Smooth muscle cell (in vitro differentiated cells): ENCODE measurements around the gene DISC1. TPM values are rescaled to one million over a fixed set of nuclear protein-coding genes. Genes with fewer than 3 reads are reported as not detected.

Source experiments
- DNase-seq: peaks from one replicate; lab custom pipeline; 2025; ENCODE audit not compliant: unreplicated experiment; lab: John Stamatoyannopoulos, UW
- H2AFZ ChIP-seq: fragments of 200-600 bp; sonication (generic); 2 replicates; pipeline ENCODE4 v1.6.0; 2016; ENCODE audit warnings: antibody characterized with exemption, low read depth, mild to moderate bottlenecking
- H3F3A ChIP-seq: fragments of 200-600 bp; sonication (generic); 2 replicates; pipeline ENCODE4 v1.6.0; 2017; ENCODE audit warnings: antibody characterized with exemption, low read depth
- H3K27ac ChIP-seq: fragments of 200-600 bp; sonication (generic); 2 replicates; pipeline ENCODE4 v1.5.1; 2016; ENCODE audit warnings: low read depth, mild to moderate bottlenecking
- H3K27me3 ChIP-seq: fragments of 200-600 bp; sonication (generic); 2 replicates; pipeline ENCODE4 v1.6.1; 2016; ENCODE audit warnings: low read depth, mild to moderate bottlenecking
- H3K36me3 ChIP-seq: fragments of 200-600 bp; sonication (generic); 2 replicates; pipeline ENCODE4 v1.5.1; 2016; ENCODE audit warnings: low read depth
- H3K4me1 ChIP-seq: fragments of 200-600 bp; sonication (generic); 2 replicates; pipeline ENCODE4 v1.5.1; 2016; ENCODE audit warnings: low read depth
- H3K4me2 ChIP-seq: fragments of 200-600 bp; sonication (generic); 2 replicates; pipeline ENCODE4 v1.6.0; 2016; ENCODE audit warnings: mild to moderate bottlenecking
- H3K4me3 ChIP-seq: fragments of 200-600 bp; sonication (generic); 2 replicates; pipeline ENCODE4 v1.5.1; 2016; ENCODE audit warnings: mild to moderate bottlenecking
- H3K79me2 ChIP-seq: fragments of 200-600 bp; sonication (generic); 2 replicates; pipeline ENCODE4 v1.6.0; 2016; ENCODE audit warnings: low read depth, mild to moderate bottlenecking
- H3K9ac ChIP-seq: fragments of 200-600 bp; sonication (generic); 2 replicates; pipeline ENCODE4 v1.6.0; 2016; ENCODE audit warnings: low read depth
- H3K9me3 ChIP-seq: fragments of 200-600 bp; sonication (generic); replicated peaks from 2 replicates; pipeline ENCODE4 v1.5.1; 2016; ENCODE audit warnings: low read depth
- H4K20me1 ChIP-seq: fragments of 200-600 bp; sonication (generic); 2 replicates; pipeline ENCODE4 v1.6.0; 2016; ENCODE audit warnings: low read depth
- WGBS: methylation state at CpG from one replicate; pipeline ENCODE4 v1.1.7; 2016; ENCODE audit warnings: low lambda C conversion rate; 5-methylcytosine and 5-hydroxymethylcytosine counted together
- polyA plus RNA-seq: library from polyadenylated mRNA; unstranded; fragments of >200 nt; fragmentation: Nextera tagmentation; extraction: Ambion mirVana; gene quantifications from 2 replicates; pipeline ENCODE4 v1.2.1, GENCODE V29; 2016
- total RNA-seq: library from RNA; depleted of rRNA; stranded (reverse); fragments of >200 nt; gene quantifications from 2 replicates; pipeline ENCODE4 v1.2.3, GENCODE V29; 2014
- TF ChIP-seq, protein P1 (sequence below): fragments of 200-600 bp; sonication (generic); IDR thresholded peaks from 2 replicates; pipeline ENCODE4 v1.5.1; 2017; ENCODE audit warnings: borderline replicate concordance, mild to moderate bottlenecking, antibody characterized with exemption; ENCODE audit not compliant: insufficient read depth, poor library complexity, severe bottlenecking

The DISC1 gene
- total and polyA plus RNA-seq, 2 experiments from 2014 or later, result 0.89 to 4.3 TPM

DNA sequence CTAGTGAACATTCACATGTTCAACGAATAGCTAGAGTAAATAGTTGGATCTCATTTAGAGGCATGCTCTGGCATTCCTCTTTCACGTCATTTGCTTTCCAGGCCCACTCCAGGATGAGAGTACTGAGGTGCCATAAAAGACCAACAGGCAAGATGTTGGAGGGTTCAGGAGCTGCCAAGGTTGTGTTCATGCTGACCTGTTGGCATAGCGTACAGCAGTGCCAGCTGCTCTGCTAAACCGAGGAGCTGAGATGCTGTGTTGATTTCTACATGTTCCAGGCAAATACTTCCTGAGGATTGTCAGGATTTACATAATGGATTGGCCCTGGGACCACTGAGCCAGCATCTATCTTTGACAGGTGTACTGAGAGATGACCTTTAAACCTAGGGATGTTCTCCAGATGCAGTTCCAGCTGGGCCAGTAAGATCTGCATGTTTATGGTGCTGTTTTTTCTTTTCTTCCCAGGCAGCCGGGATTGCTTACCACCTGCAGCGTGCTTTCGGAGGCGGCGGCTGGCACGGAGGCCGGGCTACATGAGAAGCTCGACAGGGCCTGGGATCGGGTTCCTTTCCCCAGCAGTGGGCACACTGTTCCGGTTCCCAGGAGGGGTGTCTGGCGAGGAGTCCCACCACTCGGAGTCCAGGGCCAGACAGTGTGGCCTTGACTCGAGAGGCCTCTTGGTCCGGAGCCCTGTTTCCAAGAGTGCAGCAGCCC is 66.9 kb downstream of the DISC1 start:
- no peaks in the 10 kb centered on the region for H3F3A ChIP-seq
- no peak overlapping the region for H3K27ac ChIP-seq
- H3K4me1 ChIP-seq, result no peaks in the 10 kb centered on the region
- TF ChIP-seq, protein P1, sequence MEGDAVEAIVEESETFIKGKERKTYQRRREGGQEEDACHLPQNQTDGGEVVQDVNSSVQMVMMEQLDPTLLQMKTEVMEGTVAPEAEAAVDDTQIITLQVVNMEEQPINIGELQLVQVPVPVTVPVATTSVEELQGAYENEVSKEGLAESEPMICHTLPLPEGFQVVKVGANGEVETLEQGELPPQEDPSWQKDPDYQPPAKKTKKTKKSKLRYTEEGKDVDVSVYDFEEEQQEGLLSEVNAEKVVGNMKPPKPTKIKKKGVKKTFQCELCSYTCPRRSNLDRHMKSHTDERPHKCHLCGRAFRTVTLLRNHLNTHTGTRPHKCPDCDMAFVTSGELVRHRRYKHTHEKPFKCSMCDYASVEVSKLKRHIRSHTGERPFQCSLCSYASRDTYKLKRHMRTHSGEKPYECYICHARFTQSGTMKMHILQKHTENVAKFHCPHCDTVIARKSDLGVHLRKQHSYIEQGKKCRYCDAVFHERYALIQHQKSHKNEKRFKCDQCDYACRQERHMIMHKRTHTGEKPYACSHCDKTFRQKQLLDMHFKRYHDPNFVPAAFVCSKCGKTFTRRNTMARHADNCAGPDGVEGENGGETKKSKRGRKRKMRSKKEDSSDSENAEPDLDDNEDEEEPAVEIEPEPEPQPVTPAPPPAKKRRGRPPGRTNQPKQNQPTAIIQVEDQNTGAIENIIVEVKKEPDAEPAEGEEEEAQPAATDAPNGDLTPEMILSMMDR, result no peak
- no peak for DNase-seq
- 96% methylated on average over 18 of the region's 18 CpGs for WGBS
- no peak overlapping the region for H3K9ac ChIP-seq
- H3K27me3 ChIP-seq, result no peaks in the 10 kb centered on the region
- no peaks in the 10 kb centered on the region for H3K79me2 ChIP-seq
- H2AFZ ChIP-seq, result no peak overlapping the region
- no peaks in the 10 kb centered on the region for H3K9me3 ChIP-seq
- H3K4me2 ChIP-seq, result no peak overlapping the region
- no peaks in the 10 kb centered on the region for H3K36me3 ChIP-seq
- no peaks in the 10 kb centered on the region for H4K20me1 ChIP-seq
- no peak overlapping the region for H3K4me3 ChIP-seq

DNA sequence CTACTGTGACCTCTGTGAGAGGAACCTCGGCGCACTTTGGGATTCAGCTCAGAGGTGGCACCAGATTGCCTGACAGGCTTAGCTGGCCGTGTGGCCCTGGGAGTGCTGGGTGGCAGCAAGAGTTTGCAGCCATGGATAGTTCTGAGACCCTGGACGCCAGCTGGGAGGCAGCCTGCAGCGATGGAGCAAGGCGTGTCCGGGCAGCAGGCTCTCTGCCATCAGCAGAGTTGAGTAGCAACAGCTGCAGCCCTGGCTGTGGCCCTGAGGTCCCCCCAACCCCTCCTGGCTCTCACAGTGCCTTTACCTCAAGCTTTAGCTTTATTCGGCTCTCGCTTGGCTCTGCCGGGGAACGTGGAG is 67.5 kb downstream of the DISC1 start:
- Histone ChIP-seq H2AFZ (no peak overlapping the region), H3K4me2 (no peak overlapping the region), H3K4me3 (no peak overlapping the region), H3F3A (no peaks in the 10 kb centered on the region), H3K79me2 (no peaks in the 10 kb centered on the region), H3K9ac (no peak overlapping the region), H3K27me3 (no peaks in the 10 kb centered on the region), H3K4me1 (no peaks in the 10 kb centered on the region), H4K20me1 (no peaks in the 10 kb centered on the region), H3K9me3 (no peaks in the 10 kb centered on the region), H3K27ac (no peak overlapping the region), H3K36me3 (no peaks in the 10 kb centered on the region)
- DNase-seq, result no peak
- TF ChIP-seq, protein P1, result no peak
- 98% methylated on average over 11 of the region's 11 CpGs for WGBS

DNA sequence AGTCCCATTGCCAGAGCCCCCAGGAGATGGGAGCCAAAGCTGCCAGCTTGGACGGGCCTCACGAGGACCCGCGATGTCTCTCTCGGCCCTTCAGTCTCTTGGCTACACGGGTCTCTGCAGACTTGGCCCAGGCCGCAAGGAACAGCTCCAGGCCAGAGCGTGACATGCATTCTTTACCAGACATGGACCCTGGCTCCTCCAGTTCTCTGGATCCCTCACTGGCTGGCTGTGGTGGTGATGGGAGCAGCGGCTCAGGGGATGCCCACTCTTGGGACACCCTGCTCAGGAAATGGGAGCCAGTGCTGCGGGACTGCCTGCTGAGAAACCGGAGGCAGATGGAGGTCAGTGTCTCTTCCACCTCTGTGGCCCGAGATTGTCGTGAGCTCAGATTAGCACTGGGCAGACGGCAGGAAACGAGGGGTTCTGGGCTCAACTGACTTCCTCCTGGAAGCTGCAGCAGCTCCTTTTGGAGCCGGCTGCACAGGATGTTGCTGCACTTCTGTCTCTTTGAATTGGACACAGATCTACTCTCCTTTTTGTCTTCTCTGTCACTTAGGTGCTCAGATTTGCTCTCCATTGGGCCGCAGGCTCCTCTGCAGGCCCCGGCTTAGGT is 68.0 kb downstream of the DISC1 start:
- Histone ChIP-seq H3K9me3 (no peaks in the 10 kb centered on the region), H3K4me2 (no peak overlapping the region), H4K20me1 (no peaks in the 10 kb centered on the region), H3K4me3 (no peak overlapping the region), H3F3A (no peaks in the 10 kb centered on the region), H3K9ac (no peak overlapping the region), H2AFZ (no peak overlapping the region), H3K79me2 (no peaks in the 10 kb centered on the region), H3K27ac (no peak overlapping the region), H3K36me3 (no peaks in the 10 kb centered on the region), H3K4me1 (no peaks in the 10 kb centered on the region), H3K27me3 (no peaks in the 10 kb centered on the region)
- TF ChIP-seq, protein P1, result no peak
- DNase-seq, result no peak
- WGBS, result 84% methylated on average over 18 of the region's 18 CpGs
